Measurements from ENCODE around the gene PKP1.
"Not testable (repeated sequence)": the region's sequence is repeated elsewhere in the genome, so short reads cannot be mapped to it uniquely, and the experiment has no call there.

PKP1 gene, protein sequence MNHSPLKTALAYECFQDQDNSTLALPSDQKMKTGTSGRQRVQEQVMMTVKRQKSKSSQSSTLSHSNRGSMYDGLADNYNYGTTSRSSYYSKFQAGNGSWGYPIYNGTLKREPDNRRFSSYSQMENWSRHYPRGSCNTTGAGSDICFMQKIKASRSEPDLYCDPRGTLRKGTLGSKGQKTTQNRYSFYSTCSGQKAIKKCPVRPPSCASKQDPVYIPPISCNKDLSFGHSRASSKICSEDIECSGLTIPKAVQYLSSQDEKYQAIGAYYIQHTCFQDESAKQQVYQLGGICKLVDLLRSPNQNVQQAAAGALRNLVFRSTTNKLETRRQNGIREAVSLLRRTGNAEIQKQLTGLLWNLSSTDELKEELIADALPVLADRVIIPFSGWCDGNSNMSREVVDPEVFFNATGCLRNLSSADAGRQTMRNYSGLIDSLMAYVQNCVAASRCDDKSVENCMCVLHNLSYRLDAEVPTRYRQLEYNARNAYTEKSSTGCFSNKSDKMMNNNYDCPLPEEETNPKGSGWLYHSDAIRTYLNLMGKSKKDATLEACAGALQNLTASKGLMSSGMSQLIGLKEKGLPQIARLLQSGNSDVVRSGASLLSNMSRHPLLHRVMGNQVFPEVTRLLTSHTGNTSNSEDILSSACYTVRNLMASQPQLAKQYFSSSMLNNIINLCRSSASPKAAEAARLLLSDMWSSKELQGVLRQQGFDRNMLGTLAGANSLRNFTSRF

DNA sequence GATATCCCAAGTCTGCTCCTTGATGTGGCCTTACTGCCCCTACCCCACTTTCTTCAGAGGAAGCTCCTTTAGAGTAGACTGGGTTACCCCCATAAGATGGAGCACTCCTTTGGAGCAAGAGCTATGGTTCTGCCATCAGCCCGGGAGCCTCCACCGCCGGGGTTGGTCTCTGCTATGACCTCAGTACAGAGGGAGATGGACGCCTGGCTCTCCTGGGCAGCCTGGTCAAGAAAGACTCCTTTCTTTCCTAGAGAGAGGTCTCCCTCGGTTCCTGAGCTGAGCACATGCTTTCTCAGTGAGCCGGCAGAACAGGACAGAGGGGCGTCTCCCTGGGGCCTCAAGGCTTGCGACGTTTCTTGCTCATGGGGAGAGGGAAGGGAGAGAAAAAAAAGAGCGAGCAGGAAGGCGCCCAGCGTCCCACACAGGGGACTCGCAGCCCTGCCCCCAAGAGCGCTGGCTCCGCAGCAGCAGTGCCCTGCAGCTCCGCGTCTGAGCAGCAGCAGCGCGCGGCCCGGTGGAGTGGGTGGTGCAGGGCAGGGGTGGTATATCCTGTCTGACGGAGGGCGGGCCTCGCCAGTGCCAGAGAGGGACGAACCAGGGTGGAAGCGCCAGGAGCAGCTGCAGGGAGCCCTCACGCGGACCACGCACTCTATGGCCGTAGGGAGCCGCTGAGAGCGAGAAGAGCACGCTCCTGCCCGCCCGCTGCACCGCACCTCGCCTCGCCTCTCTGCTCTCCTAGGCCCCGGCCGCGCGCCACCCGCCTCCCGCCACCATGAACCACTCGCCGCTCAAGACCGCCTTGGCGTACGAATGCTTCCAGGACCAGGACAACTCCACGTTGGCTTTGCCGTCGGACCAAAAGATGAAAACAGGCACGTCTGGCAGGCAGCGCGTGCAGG, at the start of gene PKP1:
PKP1 (plus strand) TSS at position 576 of the 899 bp plus-strand sequence; CDS start at position 773, 197 bp downstream.
- peaks cover 10% of the 10 kb centered on the region for H3K4me1 Mint-ChIP-seq
- DNase-seq (peak; percentile 40 to 45), ATAC-seq (peak; percentile 87)
- no peaks in the 10 kb centered on the region for H3K9me3 Mint-ChIP-seq
- H3K27me3 Mint-ChIP-seq = peaks cover 85% of the 10 kb centered on the region
- H3K4me3 Mint-ChIP-seq = peak within 1 kb of the TSS; percentile 56 to 65
- peak within 1 kb of the TSS in 1 of 2 donors; percentile 39 for H3K27ac Mint-ChIP-seq

DNA sequence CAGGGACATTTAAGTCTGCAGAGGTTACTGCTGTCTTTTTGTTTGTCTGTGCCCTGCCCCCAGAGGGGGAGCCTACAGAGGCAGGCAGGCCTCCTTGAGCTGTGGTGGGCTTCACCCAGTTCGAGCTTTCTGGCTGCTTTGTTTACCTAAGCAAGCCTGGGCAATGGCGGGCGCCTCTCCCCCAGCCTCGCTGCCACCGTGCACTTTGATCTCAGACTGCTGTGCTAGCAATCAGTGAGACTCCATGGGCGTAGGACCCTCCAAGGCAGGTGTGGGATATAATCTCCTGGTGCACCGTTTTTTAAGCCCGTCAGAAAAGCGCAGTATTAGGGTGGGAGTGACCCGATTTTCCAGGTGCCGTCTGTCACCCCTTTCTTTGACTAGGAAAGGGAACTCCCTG, 43.7 kb upstream of the PKP1 start:
- peaks cover 38% of the 10 kb centered on the region for H3K27me3 Mint-ChIP-seq
- not testable (repeated sequence) for H3K9me3 Mint-ChIP-seq, DNase-seq, H3K27ac Mint-ChIP-seq, H3K4me1 Mint-ChIP-seq, H3K4me3 Mint-ChIP-seq, ATAC-seq

DNA sequence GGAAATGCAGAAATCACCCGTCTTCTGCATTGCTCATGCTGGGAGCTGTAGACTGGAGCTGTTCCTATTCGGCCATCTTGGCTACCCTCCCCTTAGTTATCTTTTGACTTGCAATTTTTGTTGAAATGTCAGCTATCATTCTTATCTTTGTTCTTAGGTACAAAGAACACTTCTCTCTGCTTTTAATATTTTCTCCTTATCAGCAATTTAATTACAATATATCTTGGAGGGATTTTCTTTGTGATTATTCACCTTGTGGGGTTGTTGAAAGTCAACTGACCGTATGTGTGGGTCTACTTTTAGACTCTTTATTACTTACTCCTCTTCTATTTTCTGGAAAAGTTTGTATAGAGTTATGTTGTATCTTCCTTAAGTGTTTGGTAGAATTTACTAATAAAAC, 43.1 kb upstream of the PKP1 start:
- DNase-seq (no peak), ATAC-seq (no peak)
- Mint-ChIP-seq H3K27ac (no peak overlapping the region), H3K4me1 (no peaks in the 10 kb centered on the region), H3K9me3 (peaks cover 0 to 6% of the 10 kb centered on the region in 2 donors), H3K27me3 (peaks cover 43% of the 10 kb centered on the region), H3K4me3 (no peak overlapping the region)

DNA sequence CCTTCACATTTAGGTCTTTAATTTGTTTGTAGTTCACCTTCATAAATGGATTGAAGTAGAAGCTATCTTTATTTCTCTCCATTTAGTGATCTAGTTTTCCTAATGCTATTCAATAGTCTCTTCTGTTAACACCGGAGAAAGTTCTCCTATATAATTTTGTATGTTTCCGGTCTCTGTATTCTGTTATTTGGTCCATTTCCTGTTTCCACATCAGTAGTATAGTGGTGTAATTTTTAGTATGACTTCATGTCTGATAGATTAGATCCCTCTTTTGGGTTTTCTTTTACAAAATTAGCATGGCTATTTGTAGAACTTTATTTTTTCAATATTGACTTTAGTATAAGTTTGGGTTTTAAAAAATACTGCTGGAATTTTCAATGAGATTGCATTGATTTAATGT, 41.6 kb upstream of the PKP1 start:
- Mint-ChIP-seq H3K4me1 (no peaks in the 10 kb centered on the region), H3K27me3 (peaks cover 47% of the 10 kb centered on the region), H3K27ac (no peak overlapping the region), H3K4me3 (no peak overlapping the region), H3K9me3 (peaks cover 0 to 6% of the 10 kb centered on the region in 2 donors)
- no peak for DNase-seq
- ATAC-seq = no peak

DNA sequence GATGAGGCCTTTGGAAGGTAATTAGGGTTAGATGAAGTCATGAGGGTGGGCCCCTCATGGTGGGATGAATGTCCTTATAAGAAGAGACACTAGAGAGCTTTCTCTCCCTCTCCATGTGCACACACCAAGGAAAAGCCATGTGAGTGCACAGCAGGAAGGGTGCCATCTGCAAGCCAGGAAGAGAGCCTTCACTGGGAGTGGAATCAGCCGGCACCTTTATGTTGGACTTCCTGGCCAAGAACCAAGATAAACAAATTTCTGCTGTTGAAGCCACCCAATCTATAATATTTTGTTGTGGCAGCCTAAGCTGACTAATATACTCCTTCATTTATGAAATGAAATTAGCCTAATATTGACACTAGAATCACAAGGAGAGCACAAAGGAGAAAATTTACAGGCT, 38.2 kb upstream of the PKP1 start:
- H3K4me1 Mint-ChIP-seq = no peaks in the 10 kb centered on the region
- H3K9me3 Mint-ChIP-seq = no peaks in the 10 kb centered on the region
- H3K27ac Mint-ChIP-seq = no peak overlapping the region
- peaks cover 43% of the 10 kb centered on the region for H3K27me3 Mint-ChIP-seq
- no peak for DNase-seq
- no peak for ATAC-seq
- no peak overlapping the region for H3K4me3 Mint-ChIP-seq

DNA sequence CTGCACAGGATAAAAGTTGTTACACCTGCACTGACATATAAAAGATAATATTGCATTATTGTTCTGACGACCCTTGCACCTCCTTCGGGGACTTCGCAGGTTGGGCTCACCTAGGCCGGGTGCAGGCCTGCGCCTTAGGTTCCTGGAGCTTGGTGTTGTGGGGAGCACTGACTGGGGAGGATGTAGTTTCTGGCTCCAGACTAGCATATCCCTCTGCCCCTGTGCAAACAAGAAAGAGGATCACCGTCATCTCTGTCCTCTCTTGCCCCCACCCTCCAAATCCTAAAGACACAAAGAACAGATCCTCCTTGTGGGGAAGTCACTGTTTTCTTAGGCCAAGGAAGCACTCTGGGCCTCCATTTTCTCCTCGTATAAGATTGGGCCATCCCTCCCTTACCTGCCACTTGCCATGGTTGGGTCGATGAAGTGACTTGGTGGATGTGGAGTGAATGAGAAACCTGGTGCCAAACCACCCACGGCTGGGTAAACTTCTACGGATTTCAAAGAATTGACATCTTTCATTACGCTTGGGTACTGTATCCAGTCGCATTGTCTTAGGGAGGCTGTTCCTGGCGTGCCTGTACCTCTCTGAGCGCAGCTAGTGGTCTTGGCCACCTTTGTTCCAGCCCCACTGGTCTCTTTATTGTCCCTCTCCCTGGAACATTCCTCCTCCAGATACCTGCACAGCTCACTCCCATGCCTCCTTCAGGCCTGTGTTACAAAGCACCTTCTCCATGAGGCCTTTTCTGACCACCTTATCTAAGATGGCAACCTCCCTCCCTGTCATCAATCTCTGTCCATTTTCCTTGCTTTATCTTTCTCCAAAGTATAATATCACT, 34.4 kb upstream of the PKP1 start:
- Mint-ChIP-seq H3K27me3 (peaks cover 11% of the 10 kb centered on the region), H3K4me3 (no peak overlapping the region), H3K9me3 (no peaks in the 10 kb centered on the region), H3K27ac (no peak overlapping the region), H3K4me1 (no peaks in the 10 kb centered on the region)
- DNase-seq (no peak), ATAC-seq (no peak)

DNA sequence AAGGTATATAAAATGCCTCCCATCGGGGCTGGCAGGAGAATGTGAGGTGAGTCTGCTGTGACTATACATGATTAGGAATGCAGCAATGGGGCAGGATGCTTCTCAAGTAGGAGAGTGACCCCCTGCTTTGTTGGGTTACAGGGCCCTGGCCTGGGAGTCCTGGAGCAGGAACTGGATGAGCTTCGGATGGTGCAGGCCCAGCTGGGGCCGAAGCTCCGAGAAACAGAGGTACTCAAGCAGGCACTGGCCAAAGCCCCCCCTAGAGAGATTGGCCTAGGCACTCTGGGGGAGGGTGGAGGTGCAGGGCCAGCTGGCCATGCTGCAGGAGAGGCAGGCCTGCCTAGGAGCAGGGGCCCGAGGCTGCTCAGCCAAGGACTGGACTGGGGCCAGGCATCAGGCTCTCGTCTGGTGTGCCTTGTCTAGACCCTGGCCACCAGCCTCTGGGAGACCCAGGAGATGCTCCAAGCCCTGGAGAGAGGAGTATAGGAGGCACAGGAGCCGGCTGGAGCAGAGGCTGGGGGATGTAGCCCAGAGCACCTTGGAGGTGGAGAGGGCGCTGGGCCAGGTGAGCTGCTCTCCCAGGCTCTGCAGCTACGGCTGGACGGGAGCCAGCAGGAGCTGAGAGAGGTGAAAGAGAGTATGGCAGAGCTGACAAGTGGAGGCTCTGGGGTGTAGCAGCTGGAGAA, 32.8 kb upstream of the PKP1 start:
- Mint-ChIP-seq H3K27ac (no peak overlapping the region), H3K4me3 (no peak overlapping the region), H3K27me3 (peaks cover under 1% of the 10 kb centered on the region), H3K9me3 (no peaks in the 10 kb centered on the region), H3K4me1 (no peaks in the 10 kb centered on the region)
- no peak for ATAC-seq
- DNase-seq = no peak

DNA sequence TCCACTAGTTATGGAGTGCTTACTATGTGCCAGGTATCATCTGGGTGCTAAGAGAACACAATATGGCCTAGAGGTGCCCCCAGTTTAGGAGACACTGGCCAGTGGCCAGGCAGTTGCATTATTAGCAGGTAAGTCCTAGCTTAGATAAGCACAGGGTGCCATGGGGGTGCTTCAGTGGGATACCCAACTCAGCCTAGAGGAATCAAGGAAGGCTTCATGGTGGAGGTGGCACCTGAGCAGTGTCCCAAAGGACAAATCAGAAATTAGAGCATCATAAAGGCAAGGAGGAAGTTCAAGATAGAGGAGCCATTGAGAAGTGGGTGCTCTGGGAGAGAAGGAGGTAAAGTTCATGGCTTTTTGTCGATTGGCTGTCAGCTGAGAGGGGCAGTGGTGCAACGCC, 31.9 kb upstream of the PKP1 start:
- no peak for ATAC-seq

DNA sequence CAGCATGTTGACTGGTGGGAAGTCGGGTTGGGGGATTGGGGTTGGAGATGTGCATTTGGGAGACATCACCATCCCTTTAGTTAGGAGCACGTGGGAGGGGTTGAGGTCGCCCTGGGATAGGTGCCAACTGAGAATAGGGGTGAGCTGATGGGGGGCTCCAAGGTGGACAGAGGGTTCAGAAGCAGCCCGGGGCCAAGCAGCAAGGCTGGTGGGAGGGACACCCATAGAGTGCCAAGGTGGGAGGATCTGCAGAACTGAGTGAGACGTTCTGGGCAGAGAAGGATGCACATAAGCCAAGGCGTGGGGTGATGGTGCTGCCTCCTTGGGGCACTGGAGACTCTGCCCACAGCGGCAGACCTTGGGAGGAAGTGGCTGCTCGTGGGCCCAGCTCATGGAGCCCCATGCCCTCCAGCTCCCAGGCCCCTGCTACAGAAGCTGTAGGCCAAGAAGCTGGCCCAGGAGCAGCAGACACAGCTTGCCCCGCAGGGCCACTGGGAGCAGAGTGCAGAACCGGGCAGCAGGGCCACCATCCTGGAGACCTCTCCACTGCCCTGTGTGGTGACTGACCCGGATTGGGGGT, 31.4 kb upstream of the PKP1 start:
- no peak overlapping the region for H3K4me3 Mint-ChIP-seq
- H3K9me3 Mint-ChIP-seq = no peaks in the 10 kb centered on the region
- H3K27ac Mint-ChIP-seq = no peak overlapping the region
- ATAC-seq = no peak
- no peak for DNase-seq
- H3K27me3 Mint-ChIP-seq = no peaks in the 10 kb centered on the region
- H3K4me1 Mint-ChIP-seq = no peaks in the 10 kb centered on the region

More for the DNA sequence above, 31.9 kb upstream of the PKP1 start:
- no peak overlapping the region for H3K4me3 Mint-ChIP-seq
- H3K27ac Mint-ChIP-seq = peak overlapping the region in 1 of 2 donors; percentile 0
- no peak for DNase-seq
- no peaks in the 10 kb centered on the region for H3K9me3 Mint-ChIP-seq
- H3K27me3 Mint-ChIP-seq = no peaks in the 10 kb centered on the region
- no peaks in the 10 kb centered on the region for H3K4me1 Mint-ChIP-seq

DNA sequence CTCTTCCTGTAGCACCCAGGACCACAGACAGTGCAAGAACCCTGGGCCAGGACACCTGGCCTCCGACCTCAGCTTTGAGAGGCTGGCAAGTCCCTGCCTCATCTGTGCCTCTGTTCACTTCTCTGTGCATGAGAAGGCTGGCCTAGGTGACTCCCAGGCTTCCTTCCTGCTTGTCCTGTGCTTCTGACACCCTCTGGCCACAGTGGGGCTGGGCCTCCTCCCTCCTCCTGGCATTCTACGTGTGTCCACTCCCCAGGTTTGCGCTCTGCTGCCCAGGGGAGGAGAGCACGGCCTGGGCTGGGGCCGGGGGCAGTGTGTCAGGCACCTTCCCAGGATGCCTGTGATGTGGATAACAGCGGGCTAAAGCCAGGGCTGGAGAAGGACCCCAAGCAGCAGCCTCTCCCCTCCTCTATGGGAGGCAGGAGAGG, 30.3 kb upstream of the PKP1 start:
- H3K4me3 Mint-ChIP-seq = no peak overlapping the region
- no peak for ATAC-seq

DNA sequence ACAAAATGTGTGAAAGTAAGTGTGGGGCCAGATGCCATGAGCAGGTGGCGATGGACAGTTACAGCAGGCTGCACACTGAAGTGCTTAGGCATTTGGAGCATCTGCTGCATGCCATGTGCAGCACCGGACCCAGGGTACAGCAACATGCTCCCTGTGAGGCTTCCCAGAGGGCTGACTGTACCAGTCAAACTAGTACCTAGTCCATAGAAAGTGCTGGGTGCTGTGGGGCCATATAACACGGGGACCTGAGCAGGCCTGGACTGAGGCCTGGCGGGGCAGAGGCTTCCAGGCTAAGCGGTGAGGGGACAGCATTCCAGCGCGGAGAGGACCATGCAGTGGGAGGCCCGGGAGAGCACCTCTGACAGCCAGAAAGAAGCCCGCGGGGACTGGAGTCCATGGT, 29.9 kb upstream of the PKP1 start:
- Mint-ChIP-seq H3K9me3 (no peaks in the 10 kb centered on the region), H3K4me3 (no peak overlapping the region), H3K27ac (no peak overlapping the region), H3K4me1 (no peaks in the 10 kb centered on the region), H3K27me3 (no peaks in the 10 kb centered on the region)
- ATAC-seq (no peak), DNase-seq (no peak)

More for the DNA sequence above, 30.3 kb upstream of the PKP1 start:
- H3K27me3 Mint-ChIP-seq = no peaks in the 10 kb centered on the region
- no peaks in the 10 kb centered on the region for H3K4me1 Mint-ChIP-seq
- DNase-seq = no peak
- H3K27ac Mint-ChIP-seq = no peak overlapping the region
- no peaks in the 10 kb centered on the region for H3K9me3 Mint-ChIP-seq

DNA sequence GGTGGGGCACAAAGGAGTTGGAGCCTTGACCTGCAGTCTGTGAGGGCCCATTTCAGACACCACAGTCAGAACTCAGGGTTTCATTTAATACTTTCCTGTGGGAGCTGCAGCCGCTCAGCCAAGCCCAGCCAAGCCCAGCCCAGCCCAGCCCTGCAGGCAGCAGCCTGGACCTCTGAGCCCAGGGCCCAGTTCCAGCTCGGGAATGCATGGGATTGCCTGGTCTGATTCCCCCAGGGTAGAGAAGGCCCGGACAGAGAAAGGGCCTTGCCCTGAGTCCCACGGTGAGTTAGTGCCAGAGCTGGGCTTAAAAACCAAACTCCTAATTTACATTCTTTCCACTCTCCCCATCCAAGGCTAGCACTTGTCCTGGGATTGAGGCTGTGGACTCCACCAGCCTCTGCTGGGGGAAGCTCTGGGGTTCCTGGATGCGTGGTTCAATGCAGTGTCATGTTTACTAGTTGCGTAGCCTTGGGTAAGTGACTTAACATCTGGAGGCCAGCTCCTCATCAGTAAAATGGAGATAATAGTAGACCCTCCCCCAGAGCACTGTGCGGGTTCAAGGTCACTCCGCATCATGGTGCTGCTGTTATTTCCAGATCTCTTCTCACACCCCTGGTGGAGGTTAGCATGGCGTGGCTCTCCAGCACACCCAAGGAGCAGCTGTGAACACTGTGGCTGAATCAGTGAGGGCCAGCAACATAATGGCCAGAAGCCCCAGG, 29.2 kb upstream of the PKP1 start:
- Mint-ChIP-seq H3K27ac (no peak overlapping the region), H3K9me3 (no peaks in the 10 kb centered on the region), H3K4me3 (no peak overlapping the region), H3K4me1 (no peaks in the 10 kb centered on the region), H3K27me3 (no peaks in the 10 kb centered on the region)
- DNase-seq (no peak), ATAC-seq (peak; percentile 13)

DNA sequence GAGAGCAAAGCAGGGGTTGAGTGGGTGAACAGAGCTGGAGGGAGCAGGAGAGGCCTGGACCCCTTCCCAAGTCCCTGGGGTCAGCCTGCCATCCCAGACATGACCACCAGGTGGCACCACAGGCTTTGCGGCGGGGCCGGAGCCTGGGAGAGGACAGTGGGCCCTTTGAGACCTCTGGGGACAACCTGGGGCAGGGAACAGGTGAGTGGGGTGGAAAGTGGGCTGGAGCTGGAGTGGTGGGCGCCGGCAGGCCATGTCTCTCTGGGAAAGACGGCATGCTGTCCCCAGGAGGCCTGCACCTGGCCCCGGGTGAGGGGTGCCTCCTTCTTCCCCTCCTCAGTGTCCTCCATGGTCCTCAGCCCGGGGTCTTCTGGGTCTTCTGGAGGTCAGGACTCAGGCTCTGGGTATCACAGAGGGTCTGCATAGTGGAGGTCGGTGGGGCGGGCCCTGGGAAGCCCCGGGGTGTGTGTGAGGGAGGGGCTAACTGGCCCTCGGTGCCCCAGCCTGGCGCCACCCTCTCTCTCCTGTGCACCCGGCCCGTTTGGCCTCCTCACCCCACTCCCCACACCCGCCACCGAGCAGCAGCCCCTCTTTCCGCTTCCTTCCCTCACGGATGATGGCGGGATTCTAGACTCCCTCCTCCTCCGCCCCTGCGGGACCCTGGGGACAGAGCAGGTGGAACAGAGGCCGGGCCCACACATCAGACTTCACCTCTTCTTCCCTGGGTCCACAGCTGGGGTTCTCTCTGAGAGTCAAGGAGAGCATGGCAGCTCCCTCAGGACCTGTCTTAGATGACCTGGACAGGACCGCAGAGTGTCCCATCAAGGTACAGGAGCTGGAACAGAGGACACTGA, 28.5 kb upstream of the PKP1 start:
- H3K4me1 Mint-ChIP-seq = no peaks in the 10 kb centered on the region
- H3K27me3 Mint-ChIP-seq = no peaks in the 10 kb centered on the region
- H3K4me3 Mint-ChIP-seq = no peak overlapping the region
- DNase-seq = peak; percentile 68 to 74
- peak; percentile 64 for ATAC-seq
- H3K9me3 Mint-ChIP-seq = no peaks in the 10 kb centered on the region
- H3K27ac Mint-ChIP-seq = peak overlapping the region in 1 of 2 donors; percentile 0
